OCI-LY1 (cell line): ENCODE data around the gene CARMIL1.

Source experiments
- CTCF ChIP-seq: fragments of 200-600 bp; sonication (generic), shearing (Covaris generic); IDR thresholded peaks from 2 replicates; pipeline ENCODE4 v1.5.1; 2017; ENCODE audit warnings: mild to moderate bottlenecking, antibody characterized with exemption, low read length, moderate library complexity, mixed read lengths
- EZH2 ChIP-seq: fragments of 200-600 bp; sonication (generic), shearing (Covaris generic); IDR thresholded peaks from 2 replicates; pipeline ENCODE4 v1.8.0; 2017; ENCODE audit warnings: borderline replicate concordance, mixed run types, mild to moderate bottlenecking, antibody characterized with exemption, low read length, moderate library complexity, mixed read lengths

GRCh38 chr6:25570578-25570977, 291.4 kb downstream of the CARMIL1 start:
- no peak for TF ChIP-seq EZH2
- no peak for TF ChIP-seq CTCF
